Endodermal cell (in vitro differentiated cells): Measurements from ENCODE around the gene PABPN1L. TPM values are rescaled to one million over a fixed set of nuclear protein-coding genes. Genes with fewer than 3 reads are reported as not detected.

Experiments
- DNase-seq: peaks from one replicate; pipeline ENCODE4 v3.0.0-alpha.2; 2017
- H3K27ac ChIP-seq: 2 replicates; pipeline ENCODE4 v1.5.1; 2013; ENCODE audit warnings: mild to moderate bottlenecking, low read depth, low read length, moderate library complexity
- H3K27me3 ChIP-seq: 2 replicates; pipeline ENCODE4 v1.6.1; 2013; ENCODE audit warnings: mild to moderate bottlenecking, low read length, moderate library complexity; ENCODE audit not compliant: insufficient read depth, control insufficient read depth, poor library complexity, severe bottlenecking
- H3K36me3 ChIP-seq: 2 replicates; pipeline ENCODE4 v1.7.0; 2013; ENCODE audit warnings: mild to moderate bottlenecking, low read length, moderate library complexity; ENCODE audit not compliant: control insufficient read depth, insufficient read depth
- H3K4me1 ChIP-seq: one replicate; pipeline ENCODE4 v1.7.0; 2013; ENCODE audit warnings: low read length; ENCODE audit not compliant: control insufficient read depth, insufficient read depth
- H3K4me3 ChIP-seq: 2 replicates; pipeline ENCODE4 v1.5.1; 2013; ENCODE audit warnings: mild to moderate bottlenecking, low read length, moderate library complexity
- H3K9ac ChIP-seq: 2 replicates; pipeline ENCODE4 v1.6.1; 2013; ENCODE audit warnings: mild to moderate bottlenecking, low read length, moderate library complexity; ENCODE audit not compliant: poor library complexity, severe bottlenecking; ENCODE audit errors: extremely low read depth
- H3K9me3 ChIP-seq: 2 replicates; pipeline ENCODE4 v1.6.1; 2013; ENCODE audit warnings: mild to moderate bottlenecking, low read length, moderate library complexity; ENCODE audit not compliant: control insufficient read depth
- H3K27ac Mint-ChIP-seq: 2 replicates; pipeline ENCODE4 v1.8.0; 2020; ENCODE audit warnings: mixed read lengths
- H3K27me3 Mint-ChIP-seq: 2 replicates; pipeline ENCODE4 v1.8.0; 2021; ENCODE audit warnings: mild to moderate bottlenecking, mixed read lengths; ENCODE audit not compliant: insufficient read depth
- H3K36me3 Mint-ChIP-seq: 2 replicates; pipeline ENCODE4 v1.8.0; 2020; ENCODE audit warnings: low read depth, mixed read lengths
- H3K4me1 Mint-ChIP-seq: 2 replicates; pipeline ENCODE4 v1.8.0; 2020; ENCODE audit warnings: mixed read lengths
- H3K4me3 Mint-ChIP-seq: 2 replicates; pipeline ENCODE4 v1.8.0; 2020; ENCODE audit warnings: mild to moderate bottlenecking, moderate library complexity, mixed read lengths
- H3K9me3 Mint-ChIP-seq: 2 replicates; pipeline ENCODE4 v1.8.0; 2020; ENCODE audit warnings: mild to moderate bottlenecking, mixed read lengths
- WGBS, 2 experiments: methylation state at CpG; one replicate each; pipeline versions ENCODE4 v1.1.5 to v1.1.7; 2013; ENCODE audit warnings: missing lambda C conversion rate in 2 of 2, mixed read lengths in 1 of 2; ENCODE audit not compliant: insufficient coverage in 1 of 2, insufficient read length in 1 of 2; 5-methylcytosine and 5-hydroxymethylcytosine counted together
- total RNA-seq, 2 donors: library from RNA; stranded (reverse); fragmentation: NEBNext Ultra II Directional in 1 of 2; extraction: Animal tissue kit (Norgen Biotek cat#: 25700) in 1 of 2; gene quantifications; 2 replicates in 1 of 2; 3 replicates in 1 of 2; pipeline ENCODE4 v1.2.1, GENCODE V29; 2021
- TF ChIP-seq, protein P1 (sequence below): fragments of 200-600 bp; sonication (generic); conservative IDR thresholded peaks from 2 replicates; pipeline ENCODE4 v1.5.0; 2021; ENCODE audit warnings: antibody characterized with exemption, mild to moderate bottlenecking

Gene PABPN1L
- total RNA-seq, 2 donors from 2014 or later: not detected

DNA sequence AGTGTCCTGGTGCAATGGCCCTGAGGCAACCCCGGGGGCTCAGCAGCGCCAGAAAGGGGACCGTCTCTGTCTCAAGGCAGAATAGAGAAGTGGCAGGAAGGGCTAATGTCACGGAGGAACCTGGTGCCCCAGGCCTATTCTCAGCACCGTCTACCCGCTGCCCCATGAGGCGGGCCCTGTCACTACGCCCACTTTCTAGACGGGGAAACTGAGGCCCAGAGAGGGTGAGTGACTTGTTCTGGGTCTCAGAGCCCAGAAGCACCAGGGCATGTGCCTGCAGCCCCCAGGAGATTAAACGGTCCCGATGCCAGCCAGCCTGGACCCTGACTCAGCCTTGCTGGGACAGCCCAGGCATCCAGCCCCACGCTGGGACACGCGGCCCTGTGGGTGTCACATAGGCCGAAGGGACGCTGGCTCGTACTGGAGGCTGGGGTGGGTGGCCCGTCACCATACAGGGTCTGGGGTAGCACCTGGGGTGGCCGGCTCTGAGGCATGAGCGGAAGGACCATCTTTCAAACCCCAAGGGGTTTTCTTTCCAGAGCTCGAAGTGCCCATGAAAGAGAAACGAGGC lies 40.2 kb upstream of the PABPN1L start:
- Mint-ChIP-seq H3K27me3 (no peaks in the 10 kb centered on the region), H3K27ac (no peak overlapping the region), H3K4me1 (no peaks in the 10 kb centered on the region), H3K36me3 (no peaks in the 10 kb centered on the region), H3K9me3 (no peaks in the 10 kb centered on the region), H3K4me3 (no peak overlapping the region)
- Histone ChIP-seq H3K4me1 (no peaks in the 10 kb centered on the region), H3K36me3 (no peaks in the 10 kb centered on the region), H3K27ac (no peak overlapping the region), H3K27me3 (no peaks in the 10 kb centered on the region), H3K9me3 (no peaks in the 10 kb centered on the region), H3K9ac (no peak overlapping the region), H3K4me3 (no peak overlapping the region)
- DNase-seq: no peak
- WGBS, 2 experiments: 90 to 93% methylated on average over 22 of the region's 22 CpGs
- TF ChIP-seq, protein P1, sequence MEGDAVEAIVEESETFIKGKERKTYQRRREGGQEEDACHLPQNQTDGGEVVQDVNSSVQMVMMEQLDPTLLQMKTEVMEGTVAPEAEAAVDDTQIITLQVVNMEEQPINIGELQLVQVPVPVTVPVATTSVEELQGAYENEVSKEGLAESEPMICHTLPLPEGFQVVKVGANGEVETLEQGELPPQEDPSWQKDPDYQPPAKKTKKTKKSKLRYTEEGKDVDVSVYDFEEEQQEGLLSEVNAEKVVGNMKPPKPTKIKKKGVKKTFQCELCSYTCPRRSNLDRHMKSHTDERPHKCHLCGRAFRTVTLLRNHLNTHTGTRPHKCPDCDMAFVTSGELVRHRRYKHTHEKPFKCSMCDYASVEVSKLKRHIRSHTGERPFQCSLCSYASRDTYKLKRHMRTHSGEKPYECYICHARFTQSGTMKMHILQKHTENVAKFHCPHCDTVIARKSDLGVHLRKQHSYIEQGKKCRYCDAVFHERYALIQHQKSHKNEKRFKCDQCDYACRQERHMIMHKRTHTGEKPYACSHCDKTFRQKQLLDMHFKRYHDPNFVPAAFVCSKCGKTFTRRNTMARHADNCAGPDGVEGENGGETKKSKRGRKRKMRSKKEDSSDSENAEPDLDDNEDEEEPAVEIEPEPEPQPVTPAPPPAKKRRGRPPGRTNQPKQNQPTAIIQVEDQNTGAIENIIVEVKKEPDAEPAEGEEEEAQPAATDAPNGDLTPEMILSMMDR: peak; percentile 22

GRCh38 chr16:88906020-88906419 lies 39.6 kb upstream of the PABPN1L start:
- Histone ChIP-seq H3K4me3 (no peak overlapping the region), H3K27ac (no peak overlapping the region), H3K9me3 (no peaks in the 10 kb centered on the region), H3K27me3 (no peaks in the 10 kb centered on the region), H3K9ac (no peak overlapping the region), H3K36me3 (no peaks in the 10 kb centered on the region), H3K4me1 (no peaks in the 10 kb centered on the region)
- Mint-ChIP-seq H3K4me1 (no peaks in the 10 kb centered on the region), H3K36me3 (no peaks in the 10 kb centered on the region), H3K9me3 (no peaks in the 10 kb centered on the region), H3K27me3 (no peaks in the 10 kb centered on the region), H3K27ac (no peak overlapping the region), H3K4me3 (no peak overlapping the region)
- TF ChIP-seq, protein P1: no peak
- 84 to 94% methylated on average over 14 to 16 of the region's 16 CpGs for WGBS, 2 experiments
- no peak for DNase-seq

- H3K27ac ChIP-seq: no peak overlapping the region
- WGBS, 2 experiments: 57 to 71% methylated on average over 3 to 6 of the region's 13 CpGs
- H3K9me3 ChIP-seq: no peaks in the 10 kb centered on the region
- no peak overlapping the region for H3K4me3 ChIP-seq
- DNase-seq: peak; percentile 86
- Mint-ChIP-seq H3K27me3 (no peaks in the 10 kb centered on the region), H3K4me1 (no peaks in the 10 kb centered on the region), H3K36me3 (no peaks in the 10 kb centered on the region), H3K4me3 (no peak overlapping the region), H3K9me3 (no peaks in the 10 kb centered on the region), H3K27ac (no peak overlapping the region)
- TF ChIP-seq, protein P1: no peak
- H3K9ac ChIP-seq: no peak overlapping the region
- H3K4me1 ChIP-seq: no peaks in the 10 kb centered on the region
- no peaks in the 10 kb centered on the region for H3K27me3 ChIP-seq
- H3K36me3 ChIP-seq: no peaks in the 10 kb centered on the region
Observed at GRCh38 chr16:88905563-88905962, 39.1 kb upstream of the PABPN1L start.
